HG03108 (cell line): ENCODE data around the gene HERC2.
"Not testable (repeated sequence)": the region's sequence is repeated elsewhere in the genome, so short reads cannot be mapped to it uniquely, and the experiment has no call there.

ENCODE experiments used
- ATAC-seq: cut with Tn5 transposase; IDR thresholded peaks from one replicate; pipeline ENCODE4 v1.9.1; 2021; ENCODE audit warnings: moderate library complexity; ENCODE audit not compliant: unreplicated experiment

Gene HERC2, protein sequence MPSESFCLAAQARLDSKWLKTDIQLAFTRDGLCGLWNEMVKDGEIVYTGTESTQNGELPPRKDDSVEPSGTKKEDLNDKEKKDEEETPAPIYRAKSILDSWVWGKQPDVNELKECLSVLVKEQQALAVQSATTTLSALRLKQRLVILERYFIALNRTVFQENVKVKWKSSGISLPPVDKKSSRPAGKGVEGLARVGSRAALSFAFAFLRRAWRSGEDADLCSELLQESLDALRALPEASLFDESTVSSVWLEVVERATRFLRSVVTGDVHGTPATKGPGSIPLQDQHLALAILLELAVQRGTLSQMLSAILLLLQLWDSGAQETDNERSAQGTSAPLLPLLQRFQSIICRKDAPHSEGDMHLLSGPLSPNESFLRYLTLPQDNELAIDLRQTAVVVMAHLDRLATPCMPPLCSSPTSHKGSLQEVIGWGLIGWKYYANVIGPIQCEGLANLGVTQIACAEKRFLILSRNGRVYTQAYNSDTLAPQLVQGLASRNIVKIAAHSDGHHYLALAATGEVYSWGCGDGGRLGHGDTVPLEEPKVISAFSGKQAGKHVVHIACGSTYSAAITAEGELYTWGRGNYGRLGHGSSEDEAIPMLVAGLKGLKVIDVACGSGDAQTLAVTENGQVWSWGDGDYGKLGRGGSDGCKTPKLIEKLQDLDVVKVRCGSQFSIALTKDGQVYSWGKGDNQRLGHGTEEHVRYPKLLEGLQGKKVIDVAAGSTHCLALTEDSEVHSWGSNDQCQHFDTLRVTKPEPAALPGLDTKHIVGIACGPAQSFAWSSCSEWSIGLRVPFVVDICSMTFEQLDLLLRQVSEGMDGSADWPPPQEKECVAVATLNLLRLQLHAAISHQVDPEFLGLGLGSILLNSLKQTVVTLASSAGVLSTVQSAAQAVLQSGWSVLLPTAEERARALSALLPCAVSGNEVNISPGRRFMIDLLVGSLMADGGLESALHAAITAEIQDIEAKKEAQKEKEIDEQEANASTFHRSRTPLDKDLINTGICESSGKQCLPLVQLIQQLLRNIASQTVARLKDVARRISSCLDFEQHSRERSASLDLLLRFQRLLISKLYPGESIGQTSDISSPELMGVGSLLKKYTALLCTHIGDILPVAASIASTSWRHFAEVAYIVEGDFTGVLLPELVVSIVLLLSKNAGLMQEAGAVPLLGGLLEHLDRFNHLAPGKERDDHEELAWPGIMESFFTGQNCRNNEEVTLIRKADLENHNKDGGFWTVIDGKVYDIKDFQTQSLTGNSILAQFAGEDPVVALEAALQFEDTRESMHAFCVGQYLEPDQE (N-terminal part only)

DNA sequence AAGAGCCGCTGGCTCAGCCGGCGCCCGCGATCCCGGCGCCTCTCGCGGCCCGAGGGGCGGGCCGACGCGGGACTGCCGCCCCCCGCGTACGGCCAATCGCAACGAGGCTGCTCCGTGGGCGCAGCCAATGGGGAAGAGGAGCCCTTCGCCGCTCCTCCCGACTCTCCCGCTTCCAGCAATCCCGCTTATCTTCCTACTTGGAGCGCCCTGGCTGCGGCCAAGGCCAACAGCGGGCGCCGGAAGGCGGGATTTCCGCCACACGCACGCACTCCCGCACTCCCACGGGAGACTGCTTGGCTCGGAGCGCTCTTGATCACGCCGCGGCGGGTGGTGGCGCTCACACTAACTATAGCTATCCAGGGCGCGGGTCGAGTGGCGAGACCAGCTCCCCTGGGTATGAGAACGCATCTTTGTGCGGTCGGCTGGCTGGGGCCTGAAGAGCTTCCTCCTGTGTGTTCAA lies at the start of gene HERC2:
HERC2 (minus strand) TSS at position 51 of the 460 bp plus-strand sequence. CDS start 746 bp downstream, outside the sequence.
- not testable (repeated sequence) for ATAC-seq

DNA sequence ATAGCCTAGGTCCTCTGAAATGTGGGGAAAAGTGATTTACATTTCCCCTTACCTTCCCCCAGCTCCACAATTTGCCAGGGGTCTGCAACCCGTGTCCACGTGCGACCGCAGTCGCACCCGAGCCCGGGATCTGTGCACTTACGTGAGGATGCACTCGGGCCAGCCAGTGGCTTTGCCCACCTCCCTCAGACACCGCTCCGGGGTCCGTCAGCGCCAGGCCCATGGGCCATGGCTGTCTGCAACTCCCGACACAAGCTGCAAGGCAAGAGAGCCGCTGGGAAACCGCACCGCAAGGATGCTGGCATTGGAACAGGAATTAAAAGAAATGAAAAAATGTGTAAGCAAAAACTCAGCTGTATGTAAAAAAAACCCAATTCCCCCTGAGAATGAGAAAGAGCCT lies 43.5 kb upstream of the HERC2 start:
- ATAC-seq, result not testable (repeated sequence)

DNA sequence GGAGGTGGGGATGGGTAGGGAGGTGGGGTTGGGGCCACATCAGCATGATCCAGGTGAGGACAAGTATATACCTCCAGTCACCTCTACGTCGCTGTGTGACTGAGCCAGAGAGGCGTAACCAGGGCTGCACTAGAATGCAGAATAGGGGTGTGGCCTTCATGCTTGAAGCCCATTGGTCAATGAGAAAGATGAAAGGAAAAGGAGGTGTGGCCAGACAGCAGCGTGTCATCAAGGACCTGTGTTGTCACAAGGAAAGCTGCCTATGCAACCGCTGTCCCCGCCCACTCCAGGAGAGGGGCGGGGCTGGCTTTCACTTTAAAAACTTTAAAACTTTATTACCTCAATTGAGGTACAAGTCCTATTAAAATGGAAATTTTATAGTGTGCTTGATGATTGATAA lies 36.0 kb upstream of the HERC2 start, which contains the start of gene GOLGA6L24:
GOLGA6L24 (minus strand) TSS at position 101 of the 400 bp plus-strand sequence; CDS start at position 40, 61 bp downstream.
- not testable (repeated sequence) for ATAC-seq

DNA sequence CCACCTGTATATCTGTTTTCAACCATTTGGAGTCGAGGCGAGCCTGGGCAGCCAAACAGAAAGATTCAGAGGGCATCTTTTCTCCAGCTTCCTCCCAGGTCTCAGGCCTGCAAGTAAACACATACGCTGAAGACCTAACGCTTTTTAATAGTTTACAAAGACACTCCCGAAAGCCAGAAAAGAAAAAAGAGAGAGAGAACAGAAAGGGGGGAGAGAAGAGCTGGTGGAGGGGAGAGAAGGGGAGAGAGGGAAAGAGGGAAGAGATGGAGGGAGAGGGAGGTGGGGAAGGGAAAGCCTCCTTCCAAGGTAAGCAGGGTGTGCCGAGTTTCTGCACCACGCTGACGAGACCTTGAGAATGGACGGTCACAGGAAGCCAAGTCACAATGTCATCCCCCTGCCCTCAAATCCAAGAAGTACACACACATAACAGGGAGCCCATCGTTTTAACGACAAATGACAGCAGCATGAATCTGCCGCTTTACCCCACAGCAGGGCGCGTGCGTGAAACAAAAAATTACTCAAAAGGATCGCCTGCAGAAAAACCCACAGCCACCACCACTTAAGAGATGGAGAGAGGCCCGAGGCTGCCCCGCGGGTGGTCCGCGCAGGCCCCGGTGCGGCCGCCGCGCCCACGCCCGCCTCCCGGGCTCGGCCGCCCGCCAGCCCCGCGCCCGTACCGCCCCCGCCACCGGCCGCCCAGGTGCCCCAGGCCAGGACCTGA lies 461 bp downstream of the HERC2 start:
- not testable (repeated sequence) for ATAC-seq

DNA sequence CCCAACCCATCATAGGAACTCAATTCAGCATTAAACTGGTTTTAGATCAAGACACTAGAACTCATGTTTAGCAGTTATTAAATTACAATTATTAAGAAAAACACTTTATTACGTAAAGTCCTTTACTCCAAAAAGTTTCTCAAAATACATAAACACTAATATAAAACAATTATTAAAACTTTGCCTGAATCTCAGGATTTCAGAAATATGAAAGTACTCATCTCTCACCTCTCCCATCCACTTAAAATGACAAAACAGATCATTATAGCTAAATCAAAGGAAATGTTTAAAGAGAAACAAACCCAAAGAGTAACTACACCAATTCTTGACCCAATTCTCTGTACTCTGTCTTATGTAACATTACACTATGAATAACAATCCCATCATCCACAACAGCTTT lies 2.3 kb downstream of the HERC2 start:
- ATAC-seq, result not testable (repeated sequence)

DNA sequence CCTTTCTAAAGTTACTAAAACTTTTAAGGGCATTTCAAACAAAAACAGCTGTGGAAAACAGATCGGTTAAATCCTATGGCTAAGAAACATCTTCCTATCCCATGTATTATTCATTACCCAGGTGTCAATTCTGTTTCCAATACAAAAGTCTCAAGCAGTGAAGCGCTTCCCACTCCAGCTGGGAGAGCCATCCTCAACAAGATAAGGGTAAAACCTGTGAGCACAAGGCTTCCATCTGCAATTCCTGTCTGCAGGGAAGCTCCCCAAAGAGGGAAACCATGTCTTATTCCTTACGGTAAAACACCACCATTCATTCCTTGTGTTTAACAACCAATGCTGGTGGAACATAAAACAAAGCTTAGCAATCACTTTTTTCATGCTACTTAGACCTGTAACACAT lies 3.2 kb downstream of the HERC2 start:
- ATAC-seq, result not testable (repeated sequence)

DNA sequence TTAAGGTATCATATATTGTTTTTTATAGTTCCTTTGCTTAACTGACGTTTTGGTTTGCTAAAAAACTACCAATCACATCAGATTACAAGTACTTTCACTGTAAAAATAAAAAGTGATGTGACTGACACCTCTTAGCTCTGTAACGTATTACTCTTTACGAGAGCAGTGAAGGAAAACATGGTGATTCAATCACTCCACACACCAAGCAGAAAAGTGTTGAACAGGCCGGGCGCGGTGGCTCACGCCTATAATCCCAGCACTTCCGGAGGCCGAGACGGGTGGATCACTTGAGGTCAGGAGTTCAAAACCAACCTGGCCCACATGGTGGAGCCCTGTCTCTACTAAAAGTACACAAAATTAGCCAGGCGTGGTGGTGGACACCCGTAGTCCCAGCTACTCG lies 3.9 kb downstream of the HERC2 start:
- ATAC-seq, result not testable (repeated sequence)

DNA sequence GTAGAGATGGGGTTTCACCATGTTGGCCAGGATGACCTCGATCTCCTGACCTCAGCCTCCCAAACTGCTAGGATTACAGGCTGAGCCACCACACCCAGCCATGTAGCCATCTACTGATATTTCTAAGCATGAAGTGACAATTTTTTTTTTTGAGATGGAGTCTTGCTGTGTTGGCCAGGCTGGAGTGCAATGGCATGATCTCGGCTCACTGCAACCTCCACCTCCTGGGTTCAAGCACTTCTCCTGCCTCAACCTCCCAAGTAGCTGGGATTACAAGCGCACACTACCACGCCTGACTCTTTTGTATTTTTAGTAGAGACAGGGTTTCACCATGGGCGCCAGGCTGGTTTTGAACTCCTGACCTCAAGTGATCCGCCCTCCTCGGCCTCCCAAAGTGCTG lies 5.0 kb downstream of the HERC2 start:
- ATAC-seq, result not testable (repeated sequence)

DNA sequence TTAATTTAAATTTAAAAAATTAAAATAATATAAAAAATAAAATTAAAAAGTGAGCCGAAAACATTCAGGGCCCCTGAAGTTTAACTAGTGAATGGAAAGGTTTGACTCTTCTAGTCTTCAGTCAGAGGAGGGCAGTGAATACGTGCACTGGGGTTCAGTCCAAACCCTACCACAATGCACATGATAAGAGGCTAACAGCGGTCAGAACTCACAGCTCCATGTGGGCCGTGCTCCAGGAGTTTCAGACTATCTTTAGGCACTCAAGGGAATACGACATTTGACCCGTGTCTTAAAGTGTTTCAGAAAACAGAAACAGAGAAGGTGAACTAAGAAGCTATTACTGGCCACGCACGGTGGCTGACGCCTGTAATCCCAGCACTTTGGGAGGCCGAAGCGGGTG lies 11.5 kb downstream of the HERC2 start:
- ATAC-seq, result not testable (repeated sequence)

DNA sequence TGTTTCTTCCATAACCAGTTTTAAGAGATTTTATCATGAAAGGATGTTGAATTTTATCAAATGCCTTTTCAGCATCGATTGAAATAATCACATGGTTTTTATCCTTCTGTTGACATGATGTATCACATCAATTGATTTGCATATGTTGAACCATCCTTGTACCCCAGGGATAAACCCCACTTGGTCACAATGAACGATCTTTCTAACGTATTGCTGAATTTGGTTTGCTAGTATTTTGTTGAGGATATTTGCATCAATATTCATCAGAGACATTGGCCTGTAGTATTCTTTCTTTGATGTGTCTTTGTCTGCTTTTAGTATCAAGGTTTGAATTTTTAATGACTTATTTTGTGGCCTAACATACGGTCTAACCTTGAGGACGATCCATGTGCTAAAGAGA lies 13.3 kb downstream of the HERC2 start:
- not testable (repeated sequence) for ATAC-seq

DNA sequence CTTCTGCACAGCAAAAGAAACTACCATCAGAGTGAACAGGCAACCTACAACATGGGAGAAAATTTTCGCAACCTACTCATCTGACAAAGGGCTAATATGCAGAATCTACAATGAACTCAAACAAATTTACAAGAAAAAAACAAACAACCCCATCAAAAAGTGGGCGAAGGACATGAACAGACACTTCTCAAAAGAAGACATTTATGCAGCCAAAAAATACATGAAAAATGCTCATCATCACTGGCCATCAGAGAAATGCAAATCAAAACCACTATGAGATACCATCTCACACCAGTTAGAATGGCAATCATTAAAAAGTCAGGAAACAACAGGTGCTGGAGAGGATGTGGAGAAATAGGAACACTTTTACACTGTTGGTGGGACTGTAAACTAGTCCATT lies 16.3 kb downstream of the HERC2 start:
- not testable (repeated sequence) for ATAC-seq

DNA sequence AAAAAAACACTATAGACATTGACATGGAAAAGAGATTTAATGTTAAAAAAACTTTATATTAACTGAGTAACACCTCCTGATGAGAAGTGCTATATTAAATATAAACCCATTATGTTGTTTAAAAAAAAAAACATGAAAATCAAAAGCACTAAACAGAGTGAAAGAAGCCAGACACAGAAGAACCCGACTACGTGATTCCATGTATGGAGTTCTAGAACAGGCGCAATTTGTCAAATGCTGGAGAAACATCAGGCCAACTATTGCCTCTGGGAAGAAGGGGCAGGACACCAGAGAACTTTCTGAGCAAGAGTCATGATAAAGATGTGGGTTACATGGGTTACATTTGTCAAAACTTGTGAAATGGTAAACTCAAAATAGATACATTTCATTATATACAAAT lies 24.5 kb downstream of the HERC2 start:
- ATAC-seq, result not testable (repeated sequence)

DNA sequence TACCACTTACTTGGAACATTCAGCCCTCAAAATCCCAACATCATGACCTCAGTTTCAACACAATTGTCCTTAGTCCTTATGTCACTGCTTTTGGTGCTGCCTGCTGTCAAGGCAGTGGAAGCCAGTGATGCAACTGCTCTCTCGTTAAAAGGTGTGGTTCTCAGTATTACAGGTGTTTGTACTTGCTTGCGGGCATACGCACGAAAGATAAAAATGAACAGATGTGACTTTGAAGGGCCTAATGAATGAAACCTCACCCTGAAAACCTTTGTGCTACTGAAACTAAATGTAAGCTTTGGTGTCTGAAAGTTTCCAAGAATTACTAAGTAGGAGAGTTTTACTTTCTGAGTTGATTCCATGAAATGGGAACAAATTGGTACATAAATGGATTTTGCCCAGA lies 25.2 kb downstream of the HERC2 start:
- not testable (repeated sequence) for ATAC-seq

DNA sequence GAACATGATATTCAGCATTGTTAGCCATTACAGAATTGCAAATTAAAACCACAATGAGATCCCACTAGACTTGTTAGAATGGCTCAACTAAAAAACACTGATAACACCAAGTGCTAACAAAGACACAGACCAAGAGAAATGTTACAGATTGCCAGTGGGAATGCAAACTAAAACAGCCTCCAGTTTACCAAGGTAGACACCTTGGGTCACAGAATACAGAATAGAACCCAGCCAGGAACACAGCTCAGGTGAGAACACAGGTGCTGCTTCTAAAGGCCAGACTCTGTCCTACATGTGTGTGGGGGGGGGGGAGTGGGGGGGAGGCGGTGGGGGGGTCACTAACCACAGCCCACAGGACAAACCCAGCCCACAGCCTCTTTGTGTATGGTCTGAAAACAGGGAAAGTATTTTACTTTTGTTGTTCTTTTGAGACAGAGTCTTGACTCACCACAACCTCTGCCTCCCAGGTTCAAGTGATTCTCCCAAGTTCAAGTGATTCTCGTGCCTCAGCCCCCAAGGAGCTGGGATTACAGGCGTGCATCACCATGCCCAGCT lies 26.9 kb downstream of the HERC2 start:
- not testable (repeated sequence) for ATAC-seq

DNA sequence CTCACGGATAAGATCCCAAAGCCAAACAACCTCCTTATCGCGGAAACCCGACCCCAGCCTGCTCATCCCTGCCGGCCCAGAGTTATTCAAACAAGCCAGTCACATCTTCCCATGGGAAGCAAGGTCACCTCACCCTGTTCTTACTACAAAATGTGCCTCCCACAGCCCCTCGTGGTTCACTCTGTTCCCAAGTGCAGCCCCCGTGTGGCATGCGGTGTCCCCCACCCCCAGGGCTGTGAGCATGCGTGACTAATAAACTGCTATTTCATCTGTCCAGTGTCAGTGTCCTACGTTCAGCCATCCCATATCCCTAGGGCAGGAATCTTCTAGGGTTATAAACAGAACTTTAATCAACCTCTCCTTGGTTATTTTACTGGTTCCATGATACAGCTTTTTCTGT lies 27.4 kb downstream of the HERC2 start:
- not testable (repeated sequence) for ATAC-seq

DNA sequence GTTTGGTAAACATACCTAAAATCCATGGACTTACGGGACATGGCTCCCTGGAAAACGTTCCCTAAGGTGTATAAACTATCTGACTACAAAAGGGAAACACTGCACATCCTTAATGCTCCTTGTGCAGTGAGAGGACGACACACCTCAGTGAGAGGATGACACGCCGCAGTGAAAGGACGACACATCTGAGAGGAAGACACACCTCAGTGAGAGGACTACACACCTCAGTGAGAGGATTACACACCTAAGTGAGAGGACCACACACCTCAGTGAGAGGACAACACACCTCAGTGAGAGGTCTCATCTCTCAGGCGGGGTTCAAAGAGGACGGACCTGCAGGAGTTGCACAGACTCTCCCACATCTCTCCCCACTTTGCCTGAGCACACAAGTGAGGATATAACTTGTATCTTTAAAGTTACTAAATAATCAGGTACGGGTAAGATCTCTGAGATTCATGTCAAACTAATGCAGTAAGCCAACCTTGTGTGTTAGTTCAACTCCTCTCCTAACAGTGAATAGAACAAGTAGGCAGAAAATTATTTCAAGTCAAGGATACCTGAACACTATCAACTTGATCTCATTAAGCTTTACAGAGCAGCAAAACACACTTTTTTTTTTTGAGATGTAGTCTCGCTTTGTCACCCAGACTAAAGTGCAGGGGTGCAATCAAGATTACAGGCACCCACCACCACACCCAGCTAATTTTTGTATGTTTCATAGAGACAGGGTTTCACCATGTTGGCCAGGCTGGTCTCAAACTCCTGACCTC lies 32.1 kb downstream of the HERC2 start:
- no peak for ATAC-seq

DNA sequence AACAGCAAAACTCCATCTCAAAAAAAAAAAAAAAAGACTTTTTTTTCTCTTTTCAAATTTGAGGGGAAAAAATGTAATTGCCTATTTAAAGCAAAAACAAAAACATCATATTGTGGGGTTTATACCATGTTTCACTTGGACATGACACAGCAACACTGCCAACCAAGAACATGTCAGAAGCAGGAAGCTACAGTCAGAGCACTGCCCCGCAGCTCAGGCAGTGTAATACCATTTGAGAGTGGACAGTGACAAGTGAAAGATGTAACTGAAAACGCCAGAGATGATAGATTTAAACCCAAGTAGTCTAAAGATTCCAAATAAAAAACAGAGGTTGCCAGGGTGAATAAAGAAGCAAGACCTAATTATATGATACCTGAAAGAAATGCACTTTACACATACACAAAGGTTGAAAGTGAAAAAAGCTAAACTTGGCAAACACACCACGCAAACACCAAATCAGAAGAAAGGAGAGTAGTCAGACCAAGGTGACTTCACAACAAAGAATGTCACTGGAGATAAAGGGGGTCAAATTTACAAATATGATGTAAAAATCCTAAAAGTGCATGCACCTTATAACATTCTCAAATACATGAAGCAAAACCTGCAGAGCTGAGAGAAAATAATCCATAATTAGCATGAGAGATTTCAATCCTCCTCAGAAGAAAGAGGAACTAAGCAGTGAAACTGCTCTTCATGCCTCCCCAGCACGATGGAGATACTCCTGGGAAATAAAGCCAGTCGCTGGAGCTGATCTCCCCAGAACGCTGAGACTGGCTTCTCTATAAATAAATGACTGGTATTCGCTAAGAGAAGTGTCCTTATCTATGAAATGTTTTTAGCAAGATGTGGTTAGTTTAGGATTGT lies 32.9 kb downstream of the HERC2 start:
- ATAC-seq, result peak; percentile 80

DNA sequence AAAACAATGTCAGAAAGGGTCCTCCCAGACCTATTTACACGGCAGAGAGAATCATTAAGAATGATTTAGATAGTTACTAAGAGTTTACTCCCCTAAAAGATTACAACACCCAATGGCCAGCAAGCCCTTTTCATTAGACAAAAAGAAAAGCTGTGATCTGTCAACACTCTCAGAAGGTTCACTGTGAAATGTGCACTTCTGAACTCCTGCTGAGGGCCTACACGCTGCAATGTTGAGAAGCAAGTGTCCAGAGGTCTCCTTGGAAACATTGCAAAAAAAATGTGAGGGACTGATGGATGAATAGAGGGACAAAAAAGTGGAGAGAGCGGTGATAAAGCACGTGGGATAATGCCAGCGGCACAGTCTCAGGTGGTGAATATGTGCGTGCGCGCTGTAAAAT lies 35.3 kb downstream of the HERC2 start:
- ATAC-seq, result not testable (repeated sequence)
